ENCODE results near the gene BNIPL.

BNIPL gene

DNA sequence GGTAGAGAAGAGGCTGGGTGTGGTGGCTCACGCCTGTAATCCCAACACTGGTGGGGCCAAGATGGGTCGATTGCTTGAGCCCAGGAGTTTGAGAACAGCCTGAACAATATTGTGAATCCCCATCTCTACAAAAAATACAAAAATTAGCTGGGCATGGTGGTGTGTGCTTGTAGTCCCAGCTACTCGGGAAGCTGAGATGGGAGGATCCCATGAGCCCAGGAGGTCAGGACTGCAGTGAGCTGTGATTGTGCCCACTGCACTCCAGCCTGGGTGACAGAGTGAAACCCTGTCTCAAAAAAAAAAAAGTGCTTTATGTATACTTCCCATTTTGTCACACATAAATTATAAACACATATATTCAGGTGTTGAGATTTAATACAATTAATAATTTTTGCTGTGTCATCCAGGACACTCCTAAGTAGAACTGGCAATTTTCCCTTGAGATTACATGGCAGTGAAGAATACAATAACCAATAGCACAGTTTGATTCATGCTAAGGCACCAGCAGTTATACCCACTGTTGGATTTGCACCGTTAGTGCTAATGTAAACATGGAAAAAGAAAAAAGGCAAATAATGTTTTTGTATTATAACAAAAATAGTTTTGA lies 49.7 kb downstream of the BNIPL start:
- peak in 1 of 42 donors; percentile 4 for DNase-seq
- intact Hi-C loops (cut with DNase I), result no loop called here
